Diencephalon (tissue), 1 donor: ENCODE measurements around the gene ZBP1. TPM values are rescaled to one million over a fixed set of nuclear protein-coding genes. Genes with fewer than 3 reads are reported as not detected.

Experiments
- total RNA-seq: library from RNA; depleted of rRNA; stranded (reverse); fragments of >200 nt; gene quantifications from one replicate; pipeline ENCODE4 v1.2.3, GENCODE V29; 2014

Gene ZBP1, protein sequence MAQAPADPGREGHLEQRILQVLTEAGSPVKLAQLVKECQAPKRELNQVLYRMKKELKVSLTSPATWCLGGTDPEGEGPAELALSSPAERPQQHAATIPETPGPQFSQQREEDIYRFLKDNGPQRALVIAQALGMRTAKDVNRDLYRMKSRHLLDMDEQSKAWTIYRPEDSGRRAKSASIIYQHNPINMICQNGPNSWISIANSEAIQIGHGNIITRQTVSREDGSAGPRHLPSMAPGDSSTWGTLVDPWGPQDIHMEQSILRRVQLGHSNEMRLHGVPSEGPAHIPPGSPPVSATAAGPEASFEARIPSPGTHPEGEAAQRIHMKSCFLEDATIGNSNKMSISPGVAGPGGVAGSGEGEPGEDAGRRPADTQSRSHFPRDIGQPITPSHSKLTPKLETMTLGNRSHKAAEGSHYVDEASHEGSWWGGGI
- total RNA-seq, result not detected

DNA sequence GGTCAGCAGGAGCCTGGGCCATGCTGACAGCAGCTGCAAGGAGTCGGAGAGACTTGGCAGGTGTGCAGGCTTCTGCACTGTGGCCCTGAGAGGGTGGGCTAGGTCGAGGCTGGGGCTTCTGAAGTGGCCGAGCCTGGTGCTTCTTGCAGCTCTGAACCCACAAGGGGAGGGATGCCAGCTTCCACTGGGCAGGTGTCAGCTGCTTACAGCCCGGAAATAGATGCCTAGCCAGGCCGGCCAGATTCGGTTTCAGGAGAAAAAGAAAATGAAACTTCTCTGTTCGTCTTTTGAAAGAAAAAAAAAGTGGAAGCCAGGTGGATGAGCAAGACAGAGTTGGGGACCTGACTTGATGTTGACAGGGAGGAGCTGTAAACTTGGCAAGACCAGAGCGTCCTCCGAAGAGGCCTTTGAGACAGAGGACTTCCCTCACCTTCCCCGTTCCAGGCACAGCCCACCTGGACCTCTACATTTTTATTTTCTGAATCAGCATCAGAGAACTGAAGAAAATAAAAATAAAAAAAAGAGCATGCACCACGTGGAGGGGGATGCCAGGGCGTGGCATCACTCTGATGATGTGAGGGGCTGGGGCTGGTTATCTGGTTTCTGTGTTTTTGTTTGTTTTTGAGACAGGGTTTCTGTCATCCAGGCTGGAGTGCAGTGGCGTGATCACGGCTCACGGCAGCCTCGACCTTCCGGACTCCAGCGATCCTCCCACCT is at the start of gene ZBP1:
TSS of gene ZBP1 (minus strand) at position 153 of the 717 bp plus-strand sequence. CDS start at position 22, 131 bp downstream.

DNA sequence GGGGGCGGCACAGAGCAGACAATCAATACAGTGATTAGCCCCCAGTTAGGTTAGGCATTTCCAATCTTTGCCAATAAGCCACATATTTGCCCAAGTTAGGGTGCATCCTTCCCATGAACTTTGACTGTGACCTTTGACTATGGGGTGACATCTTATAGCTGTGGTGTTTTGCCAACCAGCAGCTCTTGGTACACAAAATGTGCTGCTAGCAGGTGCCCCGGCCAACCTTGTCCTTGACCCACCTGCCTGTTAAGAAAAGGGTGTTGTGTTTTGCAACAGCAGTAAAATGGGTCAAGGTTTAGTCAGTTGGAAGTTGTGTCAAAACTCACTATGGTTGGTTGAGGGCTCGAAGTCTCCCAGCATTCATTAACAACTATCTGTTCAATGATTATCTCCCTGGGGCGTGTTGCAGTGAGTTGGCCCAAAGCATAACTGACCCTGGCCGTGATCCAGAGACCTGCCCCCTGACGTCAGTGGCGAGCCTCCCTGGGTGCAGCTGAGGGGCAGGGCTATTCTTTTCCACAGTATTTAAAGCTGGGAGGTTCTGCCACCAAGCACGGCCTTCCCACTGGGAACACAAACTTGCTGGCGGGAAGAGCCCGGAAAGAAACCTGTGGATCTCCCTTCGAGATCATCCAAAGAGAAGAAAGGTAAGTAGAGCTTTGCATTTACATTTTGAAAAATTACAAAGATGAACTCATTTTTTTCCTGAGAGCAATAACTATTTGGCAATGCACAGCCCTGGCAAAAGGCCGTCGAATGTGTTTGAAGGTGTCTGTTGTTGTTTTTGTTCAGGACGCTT is 59.5 kb downstream of the ZBP1 start, which contains the start of gene PCK1:
TSS of gene PCK1 (plus strand) at position 557 of the 802 bp plus-strand sequence. CDS start 302 bp downstream, outside the sequence.

Other genes starting within 250 kb of the ZBP1 start
- 11.5 TPM for gene RBM38, start 229.0 kb downstream of the ZBP1 start, total RNA-seq
- gene CTCFL, start 95.3 kb downstream of the ZBP1 start, total RNA-seq, result 0.23 TPM
- not detected for gene PCK1, start 59.3 kb downstream of the ZBP1 start, total RNA-seq
- gene PMEPA1, start 89.6 kb upstream of the ZBP1 start, total RNA-seq, result 16.1 TPM